Right ventricle myocardium superior (tissue), 1 donor: Measurements from ENCODE around the gene FBXL17. TPM values are rescaled to one million over a fixed set of nuclear protein-coding genes. Genes with fewer than 3 reads are reported as not detected.
A peak's percentile ranks its signal among the peaks of the same experiment; 100 is the strongest.
"Not testable (repeated sequence)": the region's sequence is repeated elsewhere in the genome, so short reads cannot be mapped to it uniquely, and the experiment has no call there.

Experiments
- ATAC-seq: fragments of 200-7000 bp; cut with Tn5 transposase; one replicate; pipeline ENCODE4 v1.9.1; 2020; ENCODE audit warnings: mild to moderate bottlenecking; ENCODE audit not compliant: poor library complexity
- DNase-seq: peaks from one replicate; pipeline ENCODE4 v3.0.0-alpha.2; 2020
- intact Hi-C: fragments of 100-400 bp; cut with DNase I; formaldehyde crosslinking; loops from one replicate; pipeline ENCODE4 v1.11.2; 2022
- total RNA-seq: library from RNA; stranded (reverse); fragmentation: NEBNext Ultra II Directional; extraction: Animal tissue kit (Norgen Biotek cat#: 25700); gene quantifications from one replicate; pipeline ENCODE4 v1.2.1, GENCODE V29; 2021
- donor health status: DM: no; HTN: yes; CAD: no; lungs with severe emphysema.

FBXL17 gene
- total RNA-seq, 1 donor from 2014 or later: 44.0 TPM

DNA sequence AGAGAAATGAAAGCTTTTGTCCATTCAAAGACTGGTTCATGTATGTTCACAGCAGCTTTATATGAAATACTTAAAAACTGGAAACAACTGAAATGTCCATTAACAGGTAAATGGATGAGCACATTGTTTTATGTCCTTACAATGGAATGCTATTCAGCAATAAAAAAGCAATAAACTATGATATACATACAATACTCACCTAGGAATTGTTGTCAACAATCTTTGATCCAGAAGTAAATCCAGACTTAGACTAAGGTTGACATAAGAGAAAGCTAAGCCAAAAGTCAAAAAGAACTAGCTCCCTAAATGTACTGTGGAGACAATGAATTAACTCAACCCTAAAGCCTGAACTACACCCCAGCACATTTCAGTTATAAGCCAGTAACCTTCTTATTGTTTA, 54.9 kb downstream of the FBXL17 start:
- ATAC-seq: no peak
- DNase-seq: no peak
- intact Hi-C loops: no loop called here

DNA sequence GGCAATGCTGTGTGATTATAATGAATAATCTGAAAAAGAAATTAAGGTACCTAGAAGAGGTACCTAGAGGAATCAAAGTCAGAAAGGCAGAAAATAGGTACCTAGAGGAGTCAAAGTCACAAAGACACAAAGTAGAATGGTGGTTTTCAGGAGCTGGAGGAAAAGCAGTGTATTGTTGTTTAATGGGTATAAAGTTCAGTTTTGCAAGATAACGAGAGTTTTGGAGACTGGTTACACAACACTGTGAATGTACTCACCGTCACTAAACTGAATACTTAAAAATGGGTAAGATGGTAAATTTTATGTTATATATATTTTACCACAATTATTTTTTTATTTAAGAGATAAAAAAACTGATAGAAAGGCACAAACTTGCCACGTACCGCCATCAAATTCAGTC, 57.0 kb downstream of the FBXL17 start:
- ATAC-seq: no peak
- intact Hi-C loops: no loop called here
- no peak for DNase-seq

DNA sequence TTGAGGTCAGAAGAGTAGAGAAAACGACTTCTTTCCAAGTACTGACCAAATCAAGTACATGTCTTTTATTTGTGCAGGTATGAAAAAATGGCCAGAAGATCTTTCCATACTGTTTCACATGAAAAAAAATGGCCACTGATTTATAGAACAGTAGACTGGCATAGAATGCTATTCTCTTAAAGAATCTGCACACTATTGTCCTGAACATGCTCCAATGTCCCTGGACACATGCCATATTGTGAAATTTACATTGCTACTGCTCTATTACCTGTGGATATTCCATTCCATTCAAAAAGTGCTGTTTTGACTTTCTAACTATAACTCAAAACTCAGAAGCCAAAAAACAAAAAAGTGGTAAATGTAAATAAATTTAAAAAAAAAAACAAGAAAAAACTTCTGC, 60.6 kb downstream of the FBXL17 start:
- intact Hi-C loops: no loop called here
- ATAC-seq (no peak), DNase-seq (no peak)

DNA sequence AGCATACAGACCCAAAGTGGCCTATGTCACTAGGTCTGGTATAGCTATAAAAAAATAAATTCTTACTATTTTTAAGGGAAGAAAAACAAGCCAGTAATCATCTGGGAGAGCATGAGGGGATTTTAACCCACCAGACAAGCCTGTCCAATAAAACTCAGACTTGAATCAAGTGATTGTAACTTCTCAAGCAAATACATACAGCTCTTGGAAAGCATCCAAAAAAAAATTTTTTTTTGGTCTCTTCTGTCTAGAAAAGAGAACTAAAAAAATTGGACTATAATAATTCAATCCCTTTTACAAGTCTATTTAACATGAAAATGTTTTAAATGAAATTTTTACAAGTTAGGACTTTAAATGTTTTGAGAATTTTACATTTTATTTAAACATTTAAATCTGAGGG, 61.7 kb downstream of the FBXL17 start:
- ATAC-seq: no peak
- no peak for DNase-seq
- intact Hi-C loops: no loop called here

DNA sequence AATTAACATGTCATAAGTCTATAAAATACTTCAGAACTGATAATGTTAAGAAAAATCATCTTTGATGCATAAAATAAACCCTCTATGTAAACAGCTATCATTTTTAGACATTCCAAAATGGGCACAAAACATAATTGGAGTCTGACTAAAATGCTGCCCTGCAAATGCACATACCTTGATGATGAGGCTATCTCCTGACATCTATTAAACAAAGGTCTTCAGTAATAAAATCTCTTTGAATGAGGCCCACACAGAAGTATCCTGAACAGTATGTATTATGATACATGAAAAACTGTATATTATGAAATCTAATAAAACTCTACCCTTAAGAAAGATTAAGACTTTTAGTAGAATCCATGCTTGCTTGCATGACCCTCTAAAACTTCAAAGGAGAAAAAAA, 66.1 kb downstream of the FBXL17 start:
- intact Hi-C loops: no loop called here
- ATAC-seq: no peak
- DNase-seq: no peak

DNA sequence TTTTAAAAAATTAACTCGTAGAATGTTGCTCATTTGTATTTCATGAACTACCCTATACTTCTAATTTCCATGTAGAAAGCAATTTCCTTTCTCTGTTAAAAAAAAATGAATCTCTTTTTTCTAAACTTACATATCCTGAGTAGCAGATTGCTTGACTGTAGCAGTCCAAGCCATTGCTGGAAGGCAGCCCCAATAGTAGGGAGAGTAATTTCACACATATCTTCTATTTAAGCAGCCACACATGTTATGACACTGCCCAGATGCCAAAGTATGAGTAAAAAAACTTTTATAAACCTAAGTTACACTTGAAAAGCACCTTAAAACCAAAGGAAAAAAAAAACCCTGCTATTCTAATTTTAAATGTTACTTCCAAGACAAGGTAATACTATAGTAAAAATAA, 69.6 kb downstream of the FBXL17 start:
- no peak for ATAC-seq

DNA sequence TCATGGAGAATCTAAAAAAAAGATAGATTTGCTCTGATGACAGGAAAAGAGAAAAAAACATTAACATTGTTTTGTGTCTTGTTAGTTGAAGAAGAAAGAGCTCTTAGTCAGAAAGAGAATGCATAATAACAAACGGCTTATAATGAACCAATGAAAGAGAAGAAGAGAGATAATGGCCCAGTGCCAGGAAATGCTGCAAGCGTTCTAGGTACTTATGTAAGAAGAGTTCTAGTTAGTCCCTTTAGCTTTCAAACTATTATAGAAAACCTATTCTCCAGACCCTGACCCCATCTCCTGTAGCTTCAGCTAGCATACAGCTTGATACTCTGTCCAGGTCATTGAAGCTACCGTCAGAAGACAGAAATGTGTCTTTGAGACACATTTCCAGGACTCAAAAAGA, 70.2 kb downstream of the FBXL17 start:
- DNase-seq: no peak
- intact Hi-C loops: no loop called here
- ATAC-seq: no peak

More for the DNA sequence above, 69.6 kb downstream of the FBXL17 start:
- DNase-seq: no peak
- intact Hi-C loops: no loop called here

DNA sequence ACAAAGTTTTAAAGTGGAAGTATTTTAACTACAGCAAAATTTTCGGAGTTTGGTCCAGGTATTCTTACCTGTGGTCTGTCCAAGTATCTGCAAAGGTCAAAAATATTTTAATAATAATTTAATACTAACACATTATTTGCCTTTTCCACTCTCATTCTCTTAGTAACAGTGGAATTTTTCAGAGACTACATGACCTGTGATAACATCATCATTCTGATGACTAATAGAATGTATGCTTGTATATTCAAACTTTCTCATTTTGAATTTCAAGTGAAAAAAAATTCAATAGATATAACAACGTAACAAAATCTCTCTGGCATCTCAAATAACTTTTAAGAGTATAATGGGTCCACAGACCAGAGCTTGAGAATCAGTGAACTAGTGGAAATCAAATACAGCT, 78.3 kb downstream of the FBXL17 start:
- intact Hi-C loops: no loop called here
- DNase-seq (no peak), ATAC-seq (no peak)

DNA sequence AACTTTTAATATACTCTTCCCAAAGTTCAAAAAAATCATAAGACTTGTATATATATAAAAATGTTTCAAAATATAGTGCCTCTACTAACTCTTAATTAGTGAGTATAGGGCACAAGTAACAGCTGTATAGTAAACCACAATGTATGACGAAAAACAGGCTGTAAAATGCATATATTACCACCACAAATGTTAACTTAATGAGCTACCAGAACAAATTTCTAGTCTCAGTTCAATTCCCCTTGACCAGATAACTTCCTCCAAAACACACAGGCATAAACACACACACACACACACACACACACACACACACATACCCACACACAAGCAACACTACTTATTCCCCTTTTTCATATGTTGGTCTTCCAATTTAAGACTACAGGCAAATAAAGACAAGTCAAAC, 78.8 kb downstream of the FBXL17 start:
- DNase-seq: no peak
- ATAC-seq: no peak
- intact Hi-C loops: no loop called here

DNA sequence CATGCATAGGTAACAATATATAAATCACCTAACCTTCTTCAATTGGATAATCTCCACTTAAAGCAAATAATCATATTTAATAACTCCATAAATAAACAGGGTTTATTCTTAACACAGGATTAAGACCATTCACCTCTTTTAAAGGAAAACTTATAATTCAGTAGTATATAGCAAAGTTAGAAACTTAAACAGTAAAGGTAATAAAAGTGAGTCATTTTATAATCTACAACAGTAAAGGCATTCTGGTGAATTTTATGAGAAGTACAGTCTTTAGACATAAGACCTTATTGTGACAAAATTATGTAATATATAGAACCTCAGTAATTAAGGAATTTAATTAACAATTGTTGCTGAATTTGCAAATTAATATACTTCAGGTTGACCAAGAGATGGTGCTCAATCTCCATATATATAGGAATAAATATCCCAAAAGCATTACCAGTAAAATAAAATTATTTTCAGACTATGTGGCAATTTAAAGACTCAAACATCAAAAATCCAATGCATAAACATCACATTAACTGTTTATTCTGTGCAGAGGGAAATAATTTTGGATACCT, 84.8 kb downstream of the FBXL17 start:
- intact Hi-C loops: no loop called here
- ATAC-seq (no peak), DNase-seq (no peak)

DNA sequence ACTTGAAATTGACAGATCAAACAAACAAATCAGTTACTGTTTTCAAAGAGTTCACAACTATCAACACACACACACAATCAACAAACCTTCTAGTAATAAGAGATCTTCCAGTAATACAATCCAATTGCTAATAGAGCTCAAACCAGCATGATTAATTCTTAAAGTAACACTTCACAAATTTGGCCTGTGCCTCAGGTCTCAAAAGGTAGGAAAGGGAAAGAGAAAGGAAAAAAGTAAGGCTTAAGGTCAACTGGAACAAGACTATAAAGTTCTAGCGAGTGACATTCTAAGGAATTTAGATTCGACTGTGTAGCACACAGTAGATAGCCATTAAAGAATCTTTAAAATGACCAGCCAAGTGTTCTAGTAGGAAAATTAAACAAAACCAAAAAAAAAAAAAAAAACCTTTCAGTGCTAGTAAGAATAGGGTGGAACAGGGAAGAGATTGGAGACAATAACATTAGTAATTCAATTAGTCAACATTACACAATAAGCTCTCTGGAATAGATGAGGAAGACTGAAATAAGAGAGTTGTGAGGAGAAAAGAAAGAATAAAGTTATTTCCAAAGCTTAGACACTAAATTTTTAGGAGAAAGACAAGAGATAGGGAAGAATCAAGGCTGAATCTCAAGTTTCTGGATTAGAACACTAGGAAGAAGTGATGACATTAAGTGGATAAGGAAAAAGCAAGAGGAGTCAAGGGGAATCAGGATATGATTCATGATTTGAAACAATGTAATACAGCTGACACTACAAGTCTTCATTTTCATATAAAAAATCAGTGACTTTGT, 86.1 kb downstream of the FBXL17 start:
- no peak for ATAC-seq
- DNase-seq: no peak
- intact Hi-C loops: no loop called here

DNA sequence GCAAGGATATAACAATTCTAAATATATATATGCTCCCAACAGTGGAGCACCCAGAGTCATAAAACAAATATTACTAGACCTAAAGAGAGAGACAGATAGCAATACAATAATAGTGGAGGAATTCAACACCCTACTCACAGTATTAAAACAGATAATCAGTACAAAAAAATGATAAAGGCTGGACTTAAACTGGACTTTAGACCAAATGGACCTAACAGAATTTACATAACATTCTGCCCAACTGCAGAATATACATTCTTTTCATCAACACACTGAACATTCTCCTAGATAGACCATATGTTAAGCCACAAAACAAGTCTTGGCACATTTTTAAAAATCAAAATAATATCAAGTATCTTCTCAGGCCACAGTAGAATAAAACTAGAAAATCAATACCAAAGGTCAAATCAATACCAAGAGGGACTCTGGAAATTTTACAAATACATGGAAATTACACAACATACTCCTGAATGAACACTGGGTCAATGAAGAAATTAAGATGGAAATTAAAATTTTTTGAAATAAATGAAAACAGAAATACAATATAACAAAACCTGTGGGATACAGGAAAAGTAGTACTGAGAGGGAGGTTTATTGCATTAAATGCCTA, 100.8 kb downstream of the FBXL17 start:
- intact Hi-C loops: no loop called here
- no peak for DNase-seq
- ATAC-seq: no peak

DNA sequence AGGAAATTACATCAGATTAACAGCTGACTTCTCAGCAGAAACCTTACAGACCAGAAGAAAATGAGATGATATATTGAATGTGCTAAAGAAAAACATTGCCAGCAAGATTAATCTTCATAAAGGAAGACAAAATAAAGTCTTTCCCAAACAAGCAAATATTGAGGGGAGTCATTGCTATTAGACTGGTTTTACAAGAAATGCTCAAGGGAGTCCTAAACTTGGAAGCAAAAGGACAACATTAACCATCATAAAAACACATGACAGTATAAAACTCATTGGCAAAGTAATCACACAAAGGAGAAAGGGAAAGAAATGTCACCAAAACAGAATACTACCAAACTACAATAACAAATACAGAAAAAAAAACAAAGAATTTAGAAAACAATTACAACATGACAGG, 101.7 kb downstream of the FBXL17 start:
- ATAC-seq: no peak
- intact Hi-C loops: no loop called here
- DNase-seq: no peak

DNA sequence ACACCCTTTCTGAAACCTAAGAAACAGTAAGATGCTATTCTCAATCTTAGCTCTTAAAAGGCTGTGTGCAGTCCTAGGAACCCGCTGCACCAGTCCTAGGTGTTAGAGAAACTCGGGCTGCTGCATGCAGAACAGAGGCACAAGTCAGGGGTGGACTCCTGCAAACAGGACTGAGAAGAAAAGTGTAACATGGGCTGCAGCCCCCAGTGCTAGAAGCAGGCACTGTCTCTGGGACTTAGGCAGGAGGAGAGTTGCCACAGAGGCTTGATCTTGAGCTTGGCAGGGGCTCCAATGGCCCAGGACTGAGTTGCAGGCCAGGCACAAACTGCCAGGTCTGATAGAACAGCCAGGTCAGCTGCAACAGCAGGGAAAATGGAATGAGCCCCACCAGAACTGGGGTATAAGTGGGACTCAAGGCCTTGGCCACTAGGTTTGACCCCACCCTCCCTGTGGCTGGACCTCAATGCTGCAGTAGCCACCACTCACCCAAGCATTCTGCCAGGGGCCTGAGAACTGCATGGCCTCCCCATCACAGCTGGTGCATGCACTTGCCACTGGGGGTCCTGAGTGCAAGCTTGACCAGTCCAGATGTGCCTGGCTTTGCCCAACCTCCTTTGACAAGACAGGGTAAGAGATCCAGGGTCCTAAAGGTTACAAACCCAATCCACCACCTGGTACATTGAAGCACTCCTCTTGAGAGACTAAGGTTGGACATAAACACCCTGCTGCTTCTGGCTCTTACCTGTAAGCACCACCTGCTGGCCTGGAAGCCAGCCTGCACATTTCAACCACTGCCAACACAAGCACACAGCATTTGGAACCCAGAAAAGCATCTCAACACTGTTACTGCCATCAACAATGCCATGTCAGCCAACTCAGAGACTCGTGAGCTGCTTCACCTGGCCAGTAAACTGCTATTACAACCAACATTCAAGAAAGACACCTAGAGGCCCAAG, 103.3 kb downstream of the FBXL17 start:
- peak; percentile 27 for ATAC-seq
- no peak for DNase-seq

DNA sequence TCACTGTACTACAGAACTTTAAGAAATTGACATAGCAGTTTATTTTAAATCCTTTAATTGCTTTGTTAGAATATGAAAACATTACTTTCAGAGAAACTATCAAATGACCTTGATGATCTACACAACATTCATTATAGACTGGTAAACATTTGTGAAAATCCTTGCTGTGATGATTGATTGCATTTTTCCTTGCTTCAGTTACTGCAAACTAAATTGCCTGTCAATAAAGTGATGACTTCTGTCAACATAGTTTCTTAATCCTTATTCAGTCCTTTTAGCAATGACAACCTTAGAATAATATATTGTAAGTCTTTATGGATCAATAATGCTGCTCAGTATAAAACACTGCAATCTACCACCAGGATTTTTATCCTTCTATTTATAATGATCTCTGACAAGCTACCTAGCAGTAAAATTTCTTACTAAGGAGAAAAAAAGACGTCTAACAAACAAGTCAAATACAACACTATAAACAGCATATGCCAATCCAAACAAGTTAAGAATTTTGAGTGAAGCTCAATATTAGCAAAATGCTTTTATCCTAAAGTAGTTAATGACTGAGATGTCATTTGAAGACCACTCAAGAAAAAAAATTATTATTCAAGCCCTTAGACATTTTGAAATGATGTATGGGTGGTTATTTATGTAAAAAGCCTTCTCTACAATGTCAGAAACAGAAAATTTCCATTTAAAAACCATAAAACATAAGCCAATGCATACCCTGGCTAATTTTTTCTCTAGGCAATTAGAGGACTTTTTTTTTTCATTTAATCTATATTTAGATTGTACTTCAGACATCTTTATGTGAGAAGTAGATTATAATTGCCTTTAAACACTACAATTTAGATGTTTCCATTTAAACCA, 105.5 kb downstream of the FBXL17 start:
- no peak for DNase-seq
- no peak for ATAC-seq
- intact Hi-C loops: no loop called here

More for the DNA sequence above, 103.3 kb downstream of the FBXL17 start:
- intact Hi-C loops: no loop called here

DNA sequence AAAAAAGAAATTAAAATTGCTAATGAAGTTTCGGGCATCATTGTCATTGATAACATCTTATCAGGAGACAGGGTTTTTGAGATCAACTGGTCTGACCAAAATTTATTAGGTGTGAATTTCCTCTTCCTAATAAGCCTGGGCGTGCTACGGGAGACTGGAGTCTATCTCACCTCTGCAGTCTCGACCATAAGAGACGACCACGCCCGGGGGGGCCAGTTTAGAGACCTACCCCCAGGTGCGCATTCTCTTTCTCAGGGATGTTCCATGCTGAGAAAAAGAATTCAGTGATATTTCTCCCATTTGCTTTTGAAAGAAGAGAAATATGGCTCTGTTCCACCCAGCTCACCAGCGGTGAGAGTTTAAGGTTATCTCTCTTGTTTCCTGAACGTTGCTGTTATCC, 107.8 kb downstream of the FBXL17 start:
- DNase-seq, ATAC-seq, intact Hi-C loops: not testable (repeated sequence)

DNA sequence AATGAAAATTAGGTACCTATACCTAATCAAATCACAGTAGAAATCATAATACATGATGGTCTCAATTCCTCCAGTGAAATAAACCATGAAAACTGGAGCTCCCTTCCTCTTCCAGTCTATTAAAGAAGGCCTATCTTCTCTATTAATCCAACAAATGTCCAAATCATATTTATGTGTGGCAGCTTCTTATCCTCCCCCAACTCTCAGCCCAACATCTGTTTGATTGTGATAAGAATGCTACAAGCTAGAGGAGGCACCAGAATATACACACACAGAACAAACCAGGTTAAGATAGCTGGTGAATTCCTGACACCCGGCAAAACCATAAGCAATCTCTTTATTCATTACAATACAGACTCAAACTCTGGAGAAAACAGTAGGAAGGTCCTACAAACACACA, 110.8 kb downstream of the FBXL17 start:
- no peak for DNase-seq
- no peak for ATAC-seq

DNA sequence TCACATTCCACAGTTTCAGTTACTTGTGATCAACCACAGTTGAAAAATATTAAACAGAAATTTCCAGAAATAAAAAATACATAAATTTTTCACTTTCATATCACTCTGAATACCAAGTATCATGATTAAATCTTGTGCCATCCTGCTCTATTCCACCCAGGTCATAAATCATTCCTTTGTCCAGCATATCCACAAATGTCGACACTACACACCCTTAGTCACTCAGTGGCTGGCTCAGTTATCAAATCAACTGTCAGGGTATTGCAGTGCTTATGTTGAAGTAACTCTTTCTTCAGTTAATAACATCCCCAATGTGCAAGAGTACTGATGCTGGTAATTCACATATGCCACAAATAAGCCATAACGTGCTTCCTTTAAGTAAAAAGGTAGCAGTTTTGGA, 115.7 kb downstream of the FBXL17 start:
- intact Hi-C loops: loop anchor here (10.0 kb wide), 1 partner anchor 89 kb away; no protein-coding TSS in a partner anchor
- no peak for DNase-seq
- no peak for ATAC-seq

More for the DNA sequence above, 110.8 kb downstream of the FBXL17 start:
- intact Hi-C loops: no loop called here
